GM21619 (cell line): Measurements from ENCODE around the gene RASSF4.
A peak's percentile ranks its signal among the peaks of the same experiment; 100 is the strongest.

Experiments used
- ATAC-seq: cut with Tn5 transposase; IDR thresholded peaks from one replicate; pipeline ENCODE4 v1.9.1; 2021; ENCODE audit not compliant: unreplicated experiment

Gene RASSF4

GRCh38 chr10:44961931-44962750 lies 2.5 kb downstream of the RASSF4 start:
- no peak for ATAC-seq

GRCh38 chr10:44962870-44963738 lies 3.5 kb downstream of the RASSF4 start:
- ATAC-seq = no peak

GRCh38 chr10:44963772-44964633 lies 4.4 kb downstream of the RASSF4 start:
- ATAC-seq = no peak

GRCh38 chr10:44965104-44965503 lies 5.5 kb downstream of the RASSF4 start:
- ATAC-seq = no peak

- ATAC-seq = peak; percentile 42
Observed at GRCh38 chr10:44965651-44966097, 6.1 kb downstream of the RASSF4 start.

- peak; percentile 32 for ATAC-seq
Observed at GRCh38 chr10:44966129-44966815, 6.7 kb downstream of the RASSF4 start.

- no peak for ATAC-seq
Observed at GRCh38 chr10:44966816-44967509, 7.4 kb downstream of the RASSF4 start.

- no peak for ATAC-seq
Observed at GRCh38 chr10:44967616-44968015, 8.0 kb downstream of the RASSF4 start.

GRCh38 chr10:44968091-44968490 lies 8.5 kb downstream of the RASSF4 start:
- no peak for ATAC-seq

GRCh38 chr10:44968500-44969400 lies 9.1 kb downstream of the RASSF4 start:
- no peak for ATAC-seq

- ATAC-seq = no peak
Observed at GRCh38 chr10:44969854-44970253, 10.3 kb downstream of the RASSF4 start.

- ATAC-seq = no peak
Observed at GRCh38 chr10:44970812-44971395, 11.3 kb downstream of the RASSF4 start.

- ATAC-seq = no peak
Observed at GRCh38 chr10:44971434-44971833, 11.8 kb downstream of the RASSF4 start.

- no peak for ATAC-seq
Observed at GRCh38 chr10:44971935-44972757, 12.5 kb downstream of the RASSF4 start.

- ATAC-seq = no peak
Observed at GRCh38 chr10:44972874-44973306, 13.3 kb downstream of the RASSF4 start.

GRCh38 chr10:44973323-44974081 lies 13.9 kb downstream of the RASSF4 start:
- ATAC-seq = peak; percentile 20
